ENCODE measurements around the gene TEFM. TPM values are rescaled to one million over a fixed set of nuclear protein-coding genes. Genes with fewer than 3 reads are reported as not detected.
A peak's percentile ranks its signal among the peaks of the same experiment; 100 is the strongest.
"Not testable (repeated sequence)": the region's sequence is repeated elsewhere in the genome, so short reads cannot be mapped to it uniquely, and the experiment has no call there.

Gene TEFM
- total RNA-seq, 1 experiment from 2014 or later, result 10.7 TPM

DNA sequence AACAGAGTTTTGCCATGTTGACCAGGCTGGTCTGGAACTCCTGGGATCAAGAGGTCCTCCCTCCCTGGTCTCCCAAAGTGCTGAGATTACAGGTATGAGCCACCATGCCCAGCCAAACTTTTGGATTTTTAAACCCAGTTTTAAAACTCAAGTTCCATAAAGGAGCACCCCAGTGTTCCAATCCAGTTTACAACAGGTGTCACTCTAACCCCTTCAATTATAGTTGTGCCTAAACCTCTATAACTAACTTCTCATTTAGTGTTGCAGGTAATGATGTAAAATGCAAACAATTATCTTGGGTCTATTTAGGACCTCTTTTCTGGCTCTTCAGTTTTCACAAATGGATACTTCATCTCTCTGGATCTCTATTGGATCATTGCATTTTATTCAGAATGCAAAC lies 7.9 kb upstream of the TEFM start:
- ChIA-PET CTCF (no interaction called here), POLR2A (no interaction called here)
- Mint-ChIP-seq H3K27ac (ENCODE audit: low read depth, unreplicated experiment) (no peak overlapping the region), H3K36me3 (ENCODE audit: insufficient read depth, unreplicated experiment) (no peaks in the 10 kb centered on the region), H3K4me3 (ENCODE audit: unreplicated experiment) (no peak overlapping the region), H3K9me3 (ENCODE audit: unreplicated experiment) (no peaks in the 10 kb centered on the region), H3K27me3 (ENCODE audit: insufficient read depth, unreplicated experiment) (no peaks in the 10 kb centered on the region), H3K4me1 (ENCODE audit: insufficient read depth, unreplicated experiment) (no peaks in the 10 kb centered on the region)
- BruUV-seq (replicated peaks), result no TSS peak
- intact Hi-C loops (cut with micrococcal nuclease), result no loop called here
- DNase-seq (ENCODE audit: unreplicated experiment), result no peak
- TF ChIP-seq, protein P1, sequence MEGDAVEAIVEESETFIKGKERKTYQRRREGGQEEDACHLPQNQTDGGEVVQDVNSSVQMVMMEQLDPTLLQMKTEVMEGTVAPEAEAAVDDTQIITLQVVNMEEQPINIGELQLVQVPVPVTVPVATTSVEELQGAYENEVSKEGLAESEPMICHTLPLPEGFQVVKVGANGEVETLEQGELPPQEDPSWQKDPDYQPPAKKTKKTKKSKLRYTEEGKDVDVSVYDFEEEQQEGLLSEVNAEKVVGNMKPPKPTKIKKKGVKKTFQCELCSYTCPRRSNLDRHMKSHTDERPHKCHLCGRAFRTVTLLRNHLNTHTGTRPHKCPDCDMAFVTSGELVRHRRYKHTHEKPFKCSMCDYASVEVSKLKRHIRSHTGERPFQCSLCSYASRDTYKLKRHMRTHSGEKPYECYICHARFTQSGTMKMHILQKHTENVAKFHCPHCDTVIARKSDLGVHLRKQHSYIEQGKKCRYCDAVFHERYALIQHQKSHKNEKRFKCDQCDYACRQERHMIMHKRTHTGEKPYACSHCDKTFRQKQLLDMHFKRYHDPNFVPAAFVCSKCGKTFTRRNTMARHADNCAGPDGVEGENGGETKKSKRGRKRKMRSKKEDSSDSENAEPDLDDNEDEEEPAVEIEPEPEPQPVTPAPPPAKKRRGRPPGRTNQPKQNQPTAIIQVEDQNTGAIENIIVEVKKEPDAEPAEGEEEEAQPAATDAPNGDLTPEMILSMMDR (IDR thresholded peaks at IDR 0.05; ENCODE audit: unreplicated experiment), result no peak

- H3K4me1 Mint-ChIP-seq (ENCODE audit: insufficient read depth, unreplicated experiment), result peaks cover 13% of the 10 kb centered on the region
- H3K4me3 Mint-ChIP-seq (ENCODE audit: unreplicated experiment); H3K27me3 Mint-ChIP-seq (ENCODE audit: insufficient read depth, unreplicated experiment); DNase-seq (ENCODE audit: unreplicated experiment); H3K27ac Mint-ChIP-seq (ENCODE audit: low read depth, unreplicated experiment); H3K36me3 Mint-ChIP-seq (ENCODE audit: insufficient read depth, unreplicated experiment); H3K9me3 Mint-ChIP-seq (ENCODE audit: unreplicated experiment); intact Hi-C loops (cut with micrococcal nuclease); BruUV-seq (replicated peaks): not testable (repeated sequence)
- ChIA-PET POLR2A (interaction anchor here (0.6 to 1.4 kb wide), 2 partner anchors 61 to 193 kb away, joined by 3 to 5 read pairs; partner anchors contain the start of gene RNF135), CTCF (interaction anchor here (0.6 kb wide), 2 partner anchors 9 to 1470 kb away, joined by 3 read pairs; no protein-coding TSS in a partner anchor)
Observed at GRCh38 chr17:30910151-30910550, 4.1 kb upstream of the TEFM start.

DNA sequence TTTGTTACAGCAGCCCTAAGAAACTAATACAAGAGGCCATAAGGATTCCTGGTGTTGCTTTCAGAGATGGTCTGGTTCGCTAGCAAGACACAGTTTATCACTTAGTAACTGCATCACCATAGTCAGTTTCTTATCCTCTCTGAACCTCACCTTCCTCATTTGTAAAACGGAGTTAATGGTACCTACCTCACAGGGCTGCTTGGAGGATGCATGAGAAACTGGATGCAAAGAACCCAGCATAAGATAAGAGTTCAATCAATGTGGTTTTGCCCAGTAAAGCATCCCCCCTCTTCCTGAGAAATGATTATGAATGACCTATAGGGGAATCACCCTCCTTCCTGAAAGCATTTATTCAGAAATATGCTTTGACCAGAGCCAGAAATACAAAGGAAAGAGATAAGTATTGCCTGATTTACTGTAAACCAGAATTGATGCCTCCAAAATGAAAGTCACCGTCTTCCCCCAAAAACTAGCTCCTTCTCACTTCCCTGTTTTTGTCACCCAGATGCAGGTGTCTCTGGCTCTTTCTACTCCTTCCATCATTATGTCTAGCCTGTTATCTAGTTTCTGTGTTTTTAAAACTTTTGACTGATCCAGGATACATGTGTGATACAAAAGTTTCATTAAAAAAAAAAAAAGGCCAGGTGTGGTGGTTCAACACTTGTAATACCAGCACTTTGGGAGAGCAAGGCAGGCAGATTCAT lies 2.8 kb upstream of the TEFM start:
- ChIA-PET POLR2A (interaction anchor here (0.7 to 1.4 kb wide), 2 partner anchors 37 to 62 kb away, joined by 3 to 5 read pairs; partner anchors contain the start of gene RNF135), CTCF (no interaction called here)
- no peak overlapping the region for H3K4me3 Mint-ChIP-seq (ENCODE audit: unreplicated experiment)
- BruUV-seq (replicated peaks), result no TSS peak
- DNase-seq (ENCODE audit: unreplicated experiment), result no peak
- intact Hi-C loops (cut with micrococcal nuclease), result no loop called here
- H3K27me3 Mint-ChIP-seq (ENCODE audit: insufficient read depth, unreplicated experiment), result no peaks in the 10 kb centered on the region
- H3K36me3 Mint-ChIP-seq (ENCODE audit: insufficient read depth, unreplicated experiment), result peaks cover 9% of the 10 kb centered on the region
- TF ChIP-seq, protein P1 (IDR thresholded peaks at IDR 0.05; ENCODE audit: unreplicated experiment), result no peak
- H3K27ac Mint-ChIP-seq (ENCODE audit: low read depth, unreplicated experiment), result no peak overlapping the region
- H3K4me1 Mint-ChIP-seq (ENCODE audit: insufficient read depth, unreplicated experiment), result peaks cover 13% of the 10 kb centered on the region
- H3K9me3 Mint-ChIP-seq (ENCODE audit: unreplicated experiment), result no peaks in the 10 kb centered on the region

DNA sequence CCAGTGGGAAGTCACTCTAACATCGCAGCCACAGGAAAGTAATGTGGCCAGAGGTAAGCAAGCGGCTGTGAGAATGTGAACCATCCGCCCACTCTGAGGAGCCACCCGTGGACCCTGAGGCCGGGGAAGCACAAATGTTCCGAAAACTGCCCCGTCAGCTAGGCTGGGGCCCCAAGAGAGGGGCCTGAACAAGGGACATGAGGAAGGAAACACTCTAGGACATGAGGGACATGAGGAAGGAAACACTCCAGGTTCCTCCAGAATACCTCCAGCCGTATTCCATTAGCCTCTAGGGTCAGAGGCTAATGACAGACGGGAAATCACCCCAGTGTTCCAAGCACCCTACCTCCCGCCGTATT lies 317 bp downstream of the TEFM start:
- H3K9me3 Mint-ChIP-seq (ENCODE audit: unreplicated experiment), result no peaks in the 10 kb centered on the region
- H3K27me3 Mint-ChIP-seq (ENCODE audit: insufficient read depth, unreplicated experiment), result no peaks in the 10 kb centered on the region
- ChIA-PET POLR2A (interaction anchor here (0.7 to 4.9 kb wide), 7 partner anchors 10 to 103 kb away, joined by 3 to 94 read pairs (median 7); partner anchors contain the start of genes ATAD5 and RNF135), CTCF (interaction anchor here (0.9 kb wide), 1 partner anchor 11 kb away, joined by 4 read pairs; no protein-coding TSS in a partner anchor)
- H3K36me3 Mint-ChIP-seq (ENCODE audit: insufficient read depth, unreplicated experiment), result peaks cover 41% of the 10 kb centered on the region
- peak overlapping the region; percentile 98 for H3K27ac Mint-ChIP-seq (ENCODE audit: low read depth, unreplicated experiment)
- TF ChIP-seq, protein P1 (IDR thresholded peaks at IDR 0.05; ENCODE audit: unreplicated experiment), result no peak
- H3K4me1 Mint-ChIP-seq (ENCODE audit: insufficient read depth, unreplicated experiment), result peaks cover 20% of the 10 kb centered on the region
- no peak for DNase-seq (ENCODE audit: unreplicated experiment)
- H3K4me3 Mint-ChIP-seq (ENCODE audit: unreplicated experiment), result peak overlapping the region; percentile 95
- BruUV-seq (replicated peaks), result TSS peak; percentile 65
- intact Hi-C loops (cut with micrococcal nuclease), result loop anchor here (1.0 to 2.0 kb wide), 3 partner anchors 66 to 311 kb away; partner anchors contain the start of gene RNF135

Data from MCF 10A (cell line).